GM18511 (cell line): Measurements from ENCODE around the gene SERINC1.
"Not testable (repeated sequence)": the region's sequence is repeated elsewhere in the genome, so short reads cannot be mapped to it uniquely, and the experiment has no call there.

Source experiments
- ATAC-seq: cut with Tn5 transposase; IDR thresholded peaks from one replicate; pipeline ENCODE4 v1.9.1; 2021; ENCODE audit warnings: mild to moderate bottlenecking, moderate library complexity; ENCODE audit not compliant: unreplicated experiment

The SERINC1 gene

DNA sequence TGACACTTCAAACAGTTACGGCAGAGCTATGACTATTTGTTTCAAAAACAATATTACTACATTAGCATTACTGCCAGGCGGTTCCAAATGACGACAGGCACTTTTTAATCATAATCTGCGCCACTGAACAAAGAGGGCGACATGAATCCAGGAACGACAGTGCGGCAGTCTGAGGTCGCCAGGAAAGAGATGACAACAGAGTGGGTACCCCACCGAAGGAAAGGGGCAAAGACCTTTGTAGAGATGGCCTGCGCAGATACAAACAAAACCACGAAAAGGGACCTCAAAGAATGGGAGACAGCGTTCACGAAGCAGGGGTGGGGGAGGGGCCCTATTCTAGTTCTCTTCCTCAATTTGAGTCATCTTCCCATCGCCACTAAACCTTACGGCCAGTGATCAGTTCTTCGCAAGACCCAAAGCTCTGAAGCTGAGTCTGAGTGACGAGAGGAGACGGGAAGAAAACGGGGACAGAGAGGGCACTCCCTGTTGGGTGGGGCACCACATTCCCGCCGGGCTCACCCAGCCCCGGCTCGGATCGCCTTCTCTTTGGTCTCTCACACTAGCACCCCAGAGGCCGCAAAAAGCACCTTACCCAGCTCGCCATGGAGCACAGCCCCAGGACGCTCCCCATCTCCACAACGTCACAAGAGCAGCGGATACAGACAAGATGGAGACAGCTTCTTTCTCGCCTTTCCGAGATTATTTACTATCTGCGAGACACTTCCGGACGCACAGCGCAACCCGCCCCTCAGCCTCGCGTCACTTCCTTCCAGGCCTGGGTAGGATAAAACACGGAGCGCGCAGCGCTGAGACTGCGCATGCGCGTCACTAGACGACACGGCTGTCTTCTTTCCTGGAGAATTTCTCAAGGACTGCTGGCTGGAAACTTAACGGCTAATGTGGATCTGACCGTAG, at the start of gene SERINC1:
SERINC1 (minus strand) TSS at position 701 of the 915 bp plus-strand sequence; CDS start at position 631, 70 bp downstream.
- ATAC-seq, result peak; percentile 99

DNA sequence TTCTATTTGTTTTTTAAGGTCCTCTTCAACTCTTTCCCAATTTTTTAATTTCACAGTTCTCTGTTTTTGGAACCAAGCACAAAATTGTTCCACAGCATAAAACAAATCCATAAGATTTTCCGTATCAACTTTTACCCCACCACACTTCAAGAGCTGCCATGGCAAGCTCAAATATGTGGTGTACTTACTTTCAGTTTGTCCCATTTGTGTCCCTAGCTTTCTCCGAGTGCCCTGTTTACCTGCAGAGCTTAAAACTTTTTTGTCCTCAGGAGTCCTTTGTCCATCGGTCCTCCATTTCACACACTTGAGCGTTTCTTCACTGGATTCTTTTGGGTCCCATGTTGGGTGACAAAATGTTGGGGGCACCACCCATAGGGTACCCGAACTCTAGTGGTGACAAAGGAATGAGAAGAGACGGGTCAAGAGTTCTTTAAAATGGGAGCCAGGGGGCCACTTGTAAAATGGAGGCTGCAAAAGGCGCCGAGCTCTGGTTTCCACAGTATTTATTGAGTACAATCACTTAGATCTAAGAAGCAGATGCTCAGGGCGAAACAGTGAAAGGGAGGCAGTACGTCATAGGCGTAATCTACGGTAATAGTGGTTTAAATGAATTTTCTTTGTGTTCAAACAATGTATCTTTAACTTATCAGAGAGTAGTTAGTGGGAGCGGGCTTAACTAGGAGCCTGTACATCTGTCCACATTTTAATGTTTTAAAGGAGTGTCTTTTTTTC, 39.8 kb upstream of the SERINC1 start:
- ATAC-seq, result no peak

DNA sequence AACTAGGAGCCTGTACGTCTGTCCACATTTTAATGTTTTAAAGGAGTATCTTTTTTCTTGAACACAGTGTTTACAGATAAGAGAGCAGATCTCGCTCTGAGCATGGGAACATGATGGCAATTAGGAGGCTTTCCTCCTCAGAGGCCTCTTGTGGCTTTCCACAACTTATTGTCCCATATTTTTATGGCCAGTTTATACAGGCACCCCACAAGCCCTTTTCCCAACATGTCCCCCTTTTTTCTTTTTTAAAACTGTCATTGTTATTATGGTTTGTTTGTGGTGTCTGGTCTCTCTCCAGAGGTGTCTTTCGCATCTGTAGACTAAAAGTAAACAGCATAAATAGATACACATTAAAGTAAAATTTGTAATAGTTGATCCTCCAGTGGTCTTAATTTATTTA, 33.6 kb upstream of the SERINC1 start:
- not testable (repeated sequence) for ATAC-seq

DNA sequence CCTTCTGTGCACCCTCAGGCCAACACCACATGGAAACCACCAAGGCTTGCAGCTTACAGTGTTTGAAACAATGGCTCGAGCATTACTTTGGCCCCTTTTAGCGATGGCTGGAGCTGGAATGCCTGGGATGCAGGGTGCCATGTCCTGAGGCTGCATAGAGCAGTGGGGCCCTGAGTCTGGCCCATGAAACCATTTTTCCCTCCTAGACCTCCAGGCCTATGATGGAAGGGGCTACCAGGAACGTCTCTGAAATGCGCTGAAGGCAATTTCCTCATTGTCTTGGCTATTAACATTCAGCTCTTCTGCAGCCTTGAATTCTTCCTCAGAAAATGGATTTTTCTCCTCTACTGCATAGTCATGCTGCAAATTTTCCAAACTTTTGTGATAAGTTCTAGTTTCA, 29.9 kb upstream of the SERINC1 start:
- ATAC-seq, result no peak

DNA sequence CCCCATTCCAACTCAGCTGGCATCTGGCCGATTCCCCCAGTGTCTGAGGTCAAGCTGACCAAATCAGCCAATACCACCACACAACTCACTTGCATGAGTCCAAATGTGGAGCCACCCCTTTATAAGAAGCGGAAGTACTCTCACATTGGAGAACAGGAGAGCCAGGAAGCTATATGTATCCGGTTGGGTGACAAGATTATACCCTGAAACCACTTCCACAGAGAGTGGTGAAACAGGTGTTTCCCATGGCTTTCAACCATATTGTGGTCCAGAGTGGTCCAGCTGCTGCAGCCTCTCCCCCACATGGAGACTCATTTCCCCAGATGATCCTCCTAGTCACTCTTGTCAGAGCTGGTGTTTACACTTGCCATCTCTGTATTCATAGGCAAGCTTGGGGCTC, 24.0 kb upstream of the SERINC1 start:
- ATAC-seq, result peak; percentile 61

DNA sequence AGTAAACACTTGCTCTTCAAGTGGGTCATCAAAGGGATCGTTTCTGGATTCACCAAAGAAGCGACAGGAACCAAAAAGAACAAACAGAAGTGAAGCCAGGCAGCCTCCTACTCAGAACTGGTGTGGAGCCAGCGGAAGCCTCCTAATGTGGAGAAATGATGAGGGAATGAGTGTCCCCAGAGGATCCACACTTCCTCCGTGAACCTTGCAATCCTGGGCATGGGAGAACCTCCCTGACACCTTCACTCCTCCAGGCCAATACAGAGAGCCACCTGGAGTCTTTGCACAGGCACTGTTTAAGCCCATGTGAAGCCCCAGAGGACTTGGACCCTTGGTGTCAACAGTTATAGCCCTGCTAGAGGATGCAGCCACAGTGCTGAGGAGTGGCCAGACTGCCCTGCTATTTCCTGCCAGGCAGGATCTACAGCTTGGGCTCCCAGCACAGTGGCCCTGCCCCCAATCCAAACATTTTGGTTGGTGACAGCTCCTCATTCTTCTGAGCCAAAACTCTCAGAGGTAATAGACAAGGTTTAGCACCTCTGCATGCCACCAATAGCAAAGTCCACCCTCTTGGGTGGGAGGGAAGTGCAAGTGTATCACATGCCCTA, 23.2 kb upstream of the SERINC1 start:
- ATAC-seq, result no peak

DNA sequence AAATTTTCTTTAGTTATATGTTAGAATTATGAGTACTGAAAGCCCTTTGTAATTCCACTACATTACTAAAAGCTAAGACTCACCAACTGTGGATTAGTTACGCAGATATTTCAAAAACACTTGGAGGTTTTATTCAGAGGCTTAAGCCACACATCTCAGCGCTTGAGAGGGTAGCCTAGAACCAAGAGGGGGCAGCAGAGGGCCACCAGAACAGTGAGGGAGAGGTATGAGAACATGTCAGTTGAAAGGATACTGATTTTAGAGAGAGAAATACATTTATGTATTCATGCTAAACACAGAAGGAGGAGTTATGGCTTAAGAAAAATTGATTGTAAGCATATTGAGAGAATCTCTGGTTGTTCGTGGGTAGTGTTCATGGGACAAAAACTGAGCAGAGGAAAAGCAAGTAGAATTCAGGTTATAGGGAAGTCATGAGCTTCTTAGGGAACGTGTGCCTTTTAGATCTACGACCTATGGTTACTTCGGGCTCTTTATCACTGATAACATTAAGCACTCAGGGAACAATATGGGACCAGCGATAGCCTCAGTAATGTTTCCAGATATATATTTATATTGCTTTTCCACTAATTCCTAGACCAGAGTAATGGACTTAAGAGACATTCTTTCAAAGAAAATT, 20.4 kb upstream of the SERINC1 start:
- ATAC-seq, result peak; percentile 93

DNA sequence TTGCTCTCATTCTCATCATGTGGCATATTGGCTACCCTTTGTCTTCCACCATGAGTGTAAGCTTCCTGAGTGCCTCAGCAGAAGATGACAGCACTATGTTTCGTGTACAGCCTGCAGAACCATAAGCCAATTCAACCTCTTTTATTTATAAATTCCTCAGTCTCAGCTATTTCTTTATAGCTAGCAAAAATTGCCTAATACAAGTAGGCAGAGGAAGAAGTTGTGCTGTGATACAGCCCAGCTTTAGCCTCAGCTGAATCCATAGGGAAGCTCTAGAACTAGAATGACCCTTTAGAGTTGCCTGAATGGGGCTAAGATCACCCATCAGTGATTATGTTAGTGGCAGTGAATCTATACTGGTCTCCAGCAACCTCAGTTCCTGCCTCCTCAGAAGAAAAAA, 19.0 kb upstream of the SERINC1 start:
- no peak for ATAC-seq

DNA sequence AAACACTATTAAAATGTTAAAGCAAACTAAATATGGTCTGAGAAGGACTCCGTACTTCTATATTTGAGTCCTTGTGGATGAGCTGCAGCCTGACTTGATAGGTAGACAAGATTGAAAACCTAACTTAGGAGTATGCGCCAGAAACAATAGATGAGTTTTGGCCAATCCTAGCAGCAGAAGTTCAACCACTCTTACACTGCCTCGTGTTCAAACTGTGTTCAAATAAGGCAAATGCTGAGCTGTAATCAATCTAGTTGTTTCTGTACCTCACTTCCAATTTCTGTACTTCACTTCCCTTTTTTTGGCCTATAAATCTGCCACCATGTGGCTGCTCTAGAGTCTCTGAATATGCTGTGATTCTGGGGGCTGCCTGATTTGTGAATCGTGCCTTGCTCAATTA, 13.2 kb upstream of the SERINC1 start:
- ATAC-seq, result peak; percentile 94

DNA sequence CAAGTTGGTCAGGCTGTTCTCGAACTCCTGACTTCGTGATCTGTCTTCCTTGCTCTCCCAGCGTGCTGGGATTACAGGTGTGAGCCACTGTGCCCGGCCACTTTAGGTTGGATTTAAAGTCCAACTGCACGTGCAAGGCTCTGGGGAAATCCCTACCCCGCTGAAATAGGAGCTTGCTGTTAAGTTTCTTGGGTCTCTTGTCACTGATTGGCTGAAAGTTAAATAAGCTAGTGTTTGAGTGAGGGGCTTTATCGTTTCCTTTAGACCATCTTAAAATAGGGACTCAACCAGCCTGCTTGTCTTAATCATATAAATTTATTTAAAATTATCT, 11.1 kb upstream of the SERINC1 start:
- ATAC-seq, result no peak

DNA sequence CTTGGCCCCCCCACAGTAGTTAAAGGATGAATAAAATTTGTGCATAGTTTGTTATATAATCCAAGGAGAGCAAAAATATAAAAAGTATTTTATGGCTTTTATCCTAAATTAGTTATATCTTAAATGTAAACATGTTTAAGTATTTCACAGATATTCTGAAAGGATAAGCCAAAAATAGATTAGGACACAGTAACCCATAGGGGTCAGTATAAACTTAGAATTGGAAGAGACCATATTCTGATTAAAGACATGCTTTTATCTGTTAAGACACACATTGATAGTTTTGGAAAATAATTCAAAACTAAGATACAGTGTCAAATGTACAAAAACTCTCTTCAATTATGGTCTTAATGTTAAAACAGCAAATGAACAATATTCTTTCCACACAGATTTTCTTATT, 4.5 kb upstream of the SERINC1 start:
- no peak for ATAC-seq

DNA sequence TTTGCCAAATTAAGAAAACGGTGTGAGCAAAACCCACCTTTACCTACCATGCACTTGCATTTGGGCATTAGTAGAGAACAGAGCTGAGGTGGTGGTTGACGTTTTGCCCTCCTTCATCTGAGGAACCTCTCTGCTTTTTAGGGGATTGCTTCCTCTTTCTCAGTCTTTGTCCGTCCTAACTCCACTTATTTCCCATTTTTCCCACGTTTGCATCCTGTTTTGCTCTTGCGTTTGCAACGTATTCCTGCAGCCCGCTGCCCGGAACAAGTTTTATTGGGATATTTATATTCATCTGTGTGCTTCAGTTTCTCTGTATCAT, 374 bp upstream of the SERINC1 start:
- peak; percentile 67 for ATAC-seq

DNA sequence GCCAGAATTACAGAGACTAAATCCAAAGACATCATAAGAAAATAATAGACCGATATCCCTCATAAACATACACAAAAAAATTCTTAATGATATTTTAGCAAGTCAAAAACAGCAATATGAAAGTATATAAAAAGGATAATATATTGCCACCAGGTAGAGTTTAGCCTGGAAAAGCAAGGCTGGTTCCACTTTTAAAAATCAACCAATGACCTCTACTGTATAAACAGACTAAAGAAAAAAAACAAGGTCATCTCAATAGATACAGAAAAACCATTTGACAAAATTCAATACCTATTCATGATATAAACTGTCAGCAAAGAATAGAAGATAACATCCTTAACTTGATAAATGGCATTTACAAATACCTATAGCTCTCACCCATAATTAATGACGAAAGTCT, 9.7 kb downstream of the SERINC1 start:
- ATAC-seq, result no peak

DNA sequence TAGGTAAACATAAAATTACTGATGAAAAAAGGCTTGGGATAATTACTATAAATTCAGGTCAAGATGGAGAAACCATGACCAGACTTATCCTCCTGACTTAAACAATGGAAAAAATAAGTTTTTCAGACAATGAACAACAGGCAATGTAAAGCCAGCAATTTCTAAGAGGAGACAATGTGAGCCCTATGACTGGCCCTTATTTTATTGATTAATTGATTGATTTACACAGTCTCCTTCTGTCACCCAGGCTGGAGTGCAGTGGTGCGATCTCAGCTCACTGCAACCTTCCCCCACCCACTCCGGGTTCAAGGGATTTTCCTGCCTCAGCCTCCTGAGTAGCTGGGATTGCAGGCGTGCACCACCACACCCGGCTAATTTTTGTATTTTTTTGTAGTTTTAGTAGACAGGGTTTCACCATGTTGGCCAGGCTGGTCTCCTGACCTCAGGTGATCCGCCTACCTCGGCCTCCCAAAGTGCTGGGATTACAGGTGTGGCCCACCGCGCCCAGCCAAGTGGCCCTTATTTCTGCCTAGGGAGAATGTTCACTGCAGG, 11.7 kb downstream of the SERINC1 start:
- not testable (repeated sequence) for ATAC-seq

DNA sequence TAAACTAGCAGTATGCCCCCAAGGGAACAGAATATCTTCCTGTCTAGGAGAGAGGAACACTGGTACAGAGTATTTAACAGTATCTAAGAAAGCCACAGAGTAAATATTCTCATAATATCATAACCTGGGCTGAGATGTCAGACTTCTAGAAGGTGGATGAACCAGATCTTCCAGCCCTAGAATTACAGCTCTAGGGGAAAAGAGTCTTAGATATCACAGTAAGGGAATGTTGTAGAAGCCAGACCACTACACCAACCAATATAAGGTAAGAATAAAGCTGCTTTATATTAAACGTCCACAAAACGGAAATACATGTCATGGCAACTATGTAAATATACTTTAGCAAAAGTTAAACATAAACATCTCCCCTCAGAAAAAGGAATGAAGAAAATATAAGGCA, 12.4 kb downstream of the SERINC1 start:
- no peak for ATAC-seq

DNA sequence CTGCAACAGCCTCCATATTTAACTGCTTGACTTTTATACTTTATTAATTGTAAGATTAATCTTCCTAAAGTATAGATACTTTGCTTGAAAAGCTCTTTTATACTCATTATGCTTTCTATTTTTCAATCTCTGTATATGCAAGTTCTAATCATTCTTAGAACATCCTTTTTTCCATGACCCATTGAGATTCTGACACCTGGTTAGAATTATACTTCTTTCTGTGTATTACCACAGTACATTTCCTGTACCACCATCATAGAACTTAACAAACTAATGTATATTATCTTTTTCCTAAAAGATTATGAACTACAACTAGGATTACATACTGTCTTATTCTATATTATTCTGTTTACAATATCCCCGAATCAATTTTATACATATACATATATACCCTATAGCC, 13.5 kb downstream of the SERINC1 start:
- no peak for ATAC-seq

DNA sequence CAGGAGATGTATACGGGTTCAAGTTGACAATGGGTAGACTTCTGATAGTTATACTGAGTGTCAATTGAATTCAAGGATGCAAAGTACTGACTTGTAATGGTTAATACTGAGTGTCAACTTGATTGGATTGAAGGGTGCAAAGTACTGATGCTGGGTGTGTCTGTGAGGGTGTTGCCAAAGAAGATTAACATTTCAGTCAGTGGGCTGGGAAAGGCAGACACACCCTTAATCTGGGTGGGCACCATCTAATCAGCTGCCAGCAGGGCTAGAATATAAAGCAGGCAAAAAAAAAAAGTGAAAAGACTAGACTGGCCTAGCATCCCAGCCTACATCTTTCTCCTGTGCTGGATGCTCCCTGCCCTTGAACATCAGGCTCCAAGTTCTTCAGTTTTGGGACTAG, 16.5 kb downstream of the SERINC1 start:
- not testable (repeated sequence) for ATAC-seq

DNA sequence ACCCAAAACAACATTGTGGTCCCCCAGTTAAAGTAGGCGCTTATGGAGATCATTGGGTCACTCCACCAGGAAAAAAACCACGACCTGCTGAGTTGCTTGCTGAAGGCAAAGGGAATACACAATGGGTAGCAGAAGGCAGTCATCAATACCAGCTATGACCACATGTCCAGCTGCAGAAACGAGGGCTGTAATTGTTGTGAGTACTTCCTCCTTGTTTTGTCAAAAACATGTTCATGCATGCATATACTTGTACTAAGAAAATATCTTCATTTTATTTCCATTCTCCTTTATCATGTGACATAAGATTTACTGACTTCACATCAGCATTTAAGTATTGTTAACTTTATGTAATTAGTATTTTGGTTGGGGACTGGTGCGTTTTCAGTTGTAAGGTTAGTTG, 16.9 kb downstream of the SERINC1 start:
- ATAC-seq, result no peak

DNA sequence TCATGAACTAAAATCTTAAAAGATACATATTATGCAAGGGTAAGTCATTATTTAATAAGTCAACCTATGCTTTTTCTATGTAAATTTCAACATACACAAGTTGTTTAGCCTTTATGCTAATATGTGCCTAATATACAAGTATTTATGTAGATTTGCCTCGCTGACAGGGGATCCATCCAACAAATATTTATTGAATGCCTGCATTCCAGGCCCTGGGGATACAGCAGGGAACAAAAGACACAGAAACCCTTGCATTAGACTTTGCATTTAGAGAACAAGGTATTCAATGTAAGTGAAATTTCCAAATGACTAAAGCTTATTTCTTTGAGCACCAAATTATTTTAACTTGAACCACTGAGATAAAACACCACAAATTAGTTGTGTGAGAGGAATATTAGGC, 19.1 kb downstream of the SERINC1 start:
- no peak for ATAC-seq

DNA sequence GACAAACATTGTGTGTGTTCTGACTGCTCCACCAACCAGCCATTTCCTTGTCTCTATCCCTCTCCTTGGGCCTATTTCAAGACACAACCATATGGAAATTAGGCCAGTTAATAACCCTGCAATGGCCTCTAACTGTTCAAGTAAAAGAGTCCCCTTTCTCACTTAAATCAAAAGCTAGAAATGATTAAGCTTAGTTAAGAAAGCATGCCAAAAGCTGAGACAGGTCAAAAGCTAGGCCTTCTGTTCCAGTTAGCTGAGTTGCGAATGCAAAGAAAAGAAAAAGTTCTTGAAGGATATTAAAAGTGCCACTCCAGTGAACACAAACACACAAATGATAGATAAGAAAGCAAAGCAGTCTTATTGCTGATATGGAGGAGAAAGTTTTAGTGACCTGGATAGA, 22.5 kb downstream of the SERINC1 start:
- no peak for ATAC-seq

DNA sequence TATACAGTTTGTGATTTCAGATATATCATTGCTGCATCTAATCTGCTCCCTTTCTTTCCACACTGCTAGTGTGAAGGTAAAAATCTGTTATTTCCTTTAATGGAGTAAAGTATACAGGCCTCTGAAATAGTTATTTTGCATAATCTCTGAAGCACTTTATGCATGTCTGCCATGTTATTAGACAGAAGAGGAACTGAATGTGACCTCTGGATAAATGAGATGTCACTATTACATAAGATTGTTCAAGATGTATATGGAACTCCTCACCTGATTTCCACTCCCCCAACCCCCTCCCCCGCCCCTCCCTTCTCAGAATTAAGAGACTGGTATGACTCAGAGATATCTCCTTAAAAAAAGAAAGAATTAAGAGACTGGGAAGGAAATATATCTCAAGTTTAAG, 26.3 kb downstream of the SERINC1 start:
- no peak for ATAC-seq
